ENCODE data around the gene SPARCL1. TPM values are rescaled to one million over a fixed set of nuclear protein-coding genes. Genes with fewer than 3 reads are reported as not detected.

The SPARCL1 gene
- polyA plus RNA-seq, 2 of the 4 experiments (the other 2 are of a cell fraction) = not detected

DNA sequence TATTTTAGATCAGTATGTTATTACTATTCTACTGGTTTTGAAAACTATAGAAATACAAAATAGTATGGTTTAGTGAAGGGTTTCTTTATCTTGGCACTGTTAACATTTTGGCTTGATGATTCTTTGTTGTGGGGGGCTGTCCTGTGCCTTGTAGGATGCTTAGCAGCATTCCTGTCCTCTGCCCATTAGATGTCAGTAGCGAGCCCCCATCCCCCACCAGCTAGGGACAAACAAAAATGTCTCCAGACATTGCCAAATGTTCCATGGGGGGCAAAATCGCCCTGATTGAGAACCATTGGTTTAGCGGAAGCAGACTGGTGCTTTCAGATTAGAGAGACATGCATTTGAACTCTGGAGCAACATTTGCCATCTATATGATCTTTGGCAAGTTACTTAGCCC is 23.3 kb downstream of the SPARCL1 start:
- CTCF ChIA-PET = no interaction called here
- Histone ChIP-seq H3K27ac (no peak overlapping the region), H3K4me2 (no peak overlapping the region), H3K9me3 (no peaks in the 10 kb centered on the region), H3K4me3 (no peak overlapping the region), H3K4me1 (no peaks in the 10 kb centered on the region)
- FAIRE-seq (no peak), DNase-seq (ENCODE audit: low read depth in 1 of 2, low spot score in 1 of 2) (no peak), ATAC-seq (no peak)
- POLR2A ChIA-PET = no interaction called here
- WGBS (ENCODE audit: missing lambda C conversion rate) = 39% methylated on average over 3 of the region's 3 CpGs
- TF ChIP-seq RFX5 (IDR thresholded peaks at IDR 0.05) = no peak
- no peak for TF ChIP-seq TP53 (CRISPR knock-in tag; IDR thresholded peaks at IDR 0.05)
- TF ChIP-seq, protein P1, sequence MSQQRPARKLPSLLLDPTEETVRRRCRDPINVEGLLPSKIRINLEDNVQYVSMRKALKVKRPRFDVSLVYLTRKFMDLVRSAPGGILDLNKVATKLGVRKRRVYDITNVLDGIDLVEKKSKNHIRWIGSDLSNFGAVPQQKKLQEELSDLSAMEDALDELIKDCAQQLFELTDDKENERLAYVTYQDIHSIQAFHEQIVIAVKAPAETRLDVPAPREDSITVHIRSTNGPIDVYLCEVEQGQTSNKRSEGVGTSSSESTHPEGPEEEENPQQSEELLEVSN (IDR thresholded peaks at IDR 0.05; ENCODE audit: borderline replicate concordance, low read depth) = no peak
- TF ChIP-seq CHD4 (IDR thresholded peaks at IDR 0.05; ENCODE audit: borderline replicate concordance) = no peak
- TF ChIP-seq CEBPB (IDR thresholded peaks at IDR 0.05) = no peak
- TF ChIP-seq CBX2 (IDR thresholded peaks at IDR 0.05; ENCODE audit: borderline replicate concordance, low read depth) = no peak
- no peak for TF ChIP-seq NFE2L2 (conservative IDR thresholded peaks at IDR 0.05; ENCODE audit: low read length)
- no peak for TF ChIP-seq RNF2 (IDR thresholded peaks at IDR 0.05; ENCODE audit: borderline replicate concordance, low read depth)
- TF ChIP-seq, protein P2, sequence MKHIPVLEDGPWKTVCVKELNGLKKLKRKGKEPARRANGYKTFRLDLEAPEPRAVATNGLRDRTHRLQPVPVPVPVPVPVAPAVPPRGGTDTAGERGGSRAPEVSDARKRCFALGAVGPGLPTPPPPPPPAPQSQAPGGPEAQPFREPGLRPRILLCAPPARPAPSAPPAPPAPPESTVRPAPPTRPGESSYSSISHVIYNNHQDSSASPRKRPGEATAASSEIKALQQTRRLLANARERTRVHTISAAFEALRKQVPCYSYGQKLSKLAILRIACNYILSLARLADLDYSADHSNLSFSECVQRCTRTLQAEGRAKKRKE (CRISPR knock-in tag; IDR thresholded peaks at IDR 0.05; ENCODE audit: low read depth) = no peak
- TF ChIP-seq MYC (IDR thresholded peaks at IDR 0.05; ENCODE audit: borderline replicate concordance, low read length) = no peak
- TF ChIP-seq EHMT2 (IDR thresholded peaks at IDR 0.05; ENCODE audit: low read depth) = no peak
- no peak for TF ChIP-seq JUN (IDR thresholded peaks at IDR 0.05)
- no peak for TF ChIP-seq KDM5A (IDR thresholded peaks at IDR 0.05)
- TF ChIP-seq, protein P3, sequence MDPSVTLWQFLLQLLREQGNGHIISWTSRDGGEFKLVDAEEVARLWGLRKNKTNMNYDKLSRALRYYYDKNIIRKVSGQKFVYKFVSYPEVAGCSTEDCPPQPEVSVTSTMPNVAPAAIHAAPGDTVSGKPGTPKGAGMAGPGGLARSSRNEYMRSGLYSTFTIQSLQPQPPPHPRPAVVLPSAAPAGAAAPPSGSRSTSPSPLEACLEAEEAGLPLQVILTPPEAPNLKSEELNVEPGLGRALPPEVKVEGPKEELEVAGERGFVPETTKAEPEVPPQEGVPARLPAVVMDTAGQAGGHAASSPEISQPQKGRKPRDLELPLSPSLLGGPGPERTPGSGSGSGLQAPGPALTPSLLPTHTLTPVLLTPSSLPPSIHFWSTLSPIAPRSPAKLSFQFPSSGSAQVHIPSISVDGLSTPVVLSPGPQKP (IDR thresholded peaks at IDR 0.05; ENCODE audit: low read depth, low read length) = no peak
- TF ChIP-seq, protein P4, sequence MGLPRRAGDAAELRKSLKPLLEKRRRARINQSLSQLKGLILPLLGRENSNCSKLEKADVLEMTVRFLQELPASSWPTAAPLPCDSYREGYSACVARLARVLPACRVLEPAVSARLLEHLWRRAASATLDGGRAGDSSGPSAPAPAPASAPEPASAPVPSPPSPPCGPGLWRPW (IDR thresholded peaks at IDR 0.05) = no peak

DNA sequence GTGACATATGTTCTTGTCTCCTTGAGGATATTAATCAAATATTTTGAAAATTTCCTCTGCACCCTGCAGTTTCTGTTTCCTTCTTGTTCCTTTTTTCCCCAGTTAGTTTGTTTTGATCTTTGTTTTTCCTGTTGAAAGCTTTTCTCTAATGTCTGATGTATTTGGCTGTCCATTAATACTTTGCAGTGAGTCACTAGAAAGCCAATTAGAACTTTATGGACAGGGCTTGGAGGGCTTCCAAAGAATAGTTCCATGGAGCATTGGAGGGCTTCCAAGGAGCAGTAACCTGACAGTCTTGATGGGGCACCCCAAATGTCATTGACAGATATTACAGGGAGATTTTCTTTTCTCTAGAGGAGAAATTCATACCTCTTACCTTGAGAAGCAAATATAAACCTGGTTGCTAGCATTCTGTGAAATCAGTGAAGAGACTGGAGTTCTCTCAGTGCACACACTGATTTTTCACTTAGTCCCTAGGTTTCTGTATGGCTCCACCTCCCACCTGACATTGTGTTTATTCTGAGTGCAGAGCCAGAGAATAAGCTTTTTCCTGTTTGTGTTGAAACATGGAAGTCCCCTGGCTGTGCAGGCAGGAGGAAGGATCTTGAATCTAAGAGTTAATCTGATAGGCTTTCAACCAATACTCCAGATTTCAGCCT is 26.5 kb downstream of the SPARCL1 start:
- H3K9me3 ChIP-seq = no peaks in the 10 kb centered on the region
- no peak for ATAC-seq
- ChIA-PET CTCF (no interaction called here), POLR2A (no interaction called here)
- no peak for FAIRE-seq
- TF ChIP-seq, protein P5, sequence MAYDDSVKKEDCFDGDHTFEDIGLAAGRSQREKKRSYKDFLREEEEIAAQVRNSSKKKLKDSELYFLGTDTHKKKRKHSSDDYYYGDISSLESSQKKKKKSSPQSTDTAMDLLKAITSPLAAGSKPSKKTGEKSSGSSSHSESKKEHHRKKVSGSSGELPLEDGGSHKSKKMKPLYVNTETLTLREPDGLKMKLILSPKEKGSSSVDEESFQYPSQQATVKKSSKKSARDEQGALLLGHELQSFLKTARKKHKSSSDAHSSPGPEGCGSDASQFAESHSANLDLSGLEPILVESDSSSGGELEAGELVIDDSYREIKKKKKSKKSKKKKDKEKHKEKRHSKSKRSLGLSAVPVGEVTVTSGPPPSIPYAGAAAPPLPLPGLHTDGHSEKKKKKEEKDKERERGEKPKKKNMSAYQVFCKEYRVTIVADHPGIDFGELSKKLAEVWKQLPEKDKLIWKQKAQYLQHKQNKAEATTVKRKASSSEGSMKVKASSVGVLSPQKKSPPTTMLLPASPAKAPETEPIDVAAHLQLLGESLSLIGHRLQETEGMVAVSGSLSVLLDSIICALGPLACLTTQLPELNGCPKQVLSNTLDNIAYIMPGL (CRISPR knock-in tag; IDR thresholded peaks at IDR 0.05; ENCODE audit: borderline replicate concordance) = no peak
- TF ChIP-seq HEYL (CRISPR knock-in tag; IDR thresholded peaks at IDR 0.05) = no peak
- TF ChIP-seq POLR2A (IDR thresholded peaks at IDR 0.05; ENCODE audit: low read length) = no peak
- H3K4me2 ChIP-seq = no peak overlapping the region
- H3K4me3 ChIP-seq = no peak overlapping the region
- DNase-seq (ENCODE audit: low read depth in 1 of 2, low spot score in 1 of 2) = no peak
- no peak overlapping the region for H3K27ac ChIP-seq
- no peaks in the 10 kb centered on the region for H3K4me1 ChIP-seq

DNA sequence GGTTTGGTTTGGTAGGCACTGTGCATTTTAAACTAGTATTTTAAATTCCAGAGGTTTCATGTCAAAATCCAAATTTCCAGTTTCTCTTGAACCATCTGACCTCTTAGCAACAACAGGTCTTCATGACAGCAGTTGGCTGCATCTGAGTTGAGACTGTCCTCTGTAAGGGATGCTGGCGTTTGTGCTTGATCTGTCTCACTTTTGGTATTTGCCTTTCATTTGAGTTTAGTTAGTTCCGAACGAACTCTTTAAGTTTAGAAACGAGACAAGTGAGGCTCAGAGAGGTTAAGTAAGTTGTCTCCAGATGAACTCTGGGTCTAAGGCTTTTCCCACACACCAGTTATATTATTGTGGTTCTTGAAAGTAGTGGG is 29.1 kb downstream of the SPARCL1 start:
- WGBS (ENCODE audit: missing lambda C conversion rate) = 67% methylated on average over 4 of the region's 4 CpGs
- POLR2A ChIA-PET = no interaction called here
- no peak for TF ChIP-seq MYC (IDR thresholded peaks at IDR 0.05; ENCODE audit: borderline replicate concordance, low read length)
- TF ChIP-seq BHLHE40 (IDR thresholded peaks at IDR 0.05; ENCODE audit: low read depth, low read length) = no peak
- no peak for TF ChIP-seq POLR2AphosphoS2 (conservative IDR thresholded peaks at IDR 0.05; ENCODE audit: low read length)
- TF ChIP-seq JUN (IDR thresholded peaks at IDR 0.05) = no peak
- TF ChIP-seq, protein P4 (IDR thresholded peaks at IDR 0.05) = no peak
- no peak for TF ChIP-seq TP53 (CRISPR knock-in tag; IDR thresholded peaks at IDR 0.05)
- TF ChIP-seq NFE2L2 (conservative IDR thresholded peaks at IDR 0.05; ENCODE audit: low read length) = no peak
- no peak for TF ChIP-seq CHD2 (IDR thresholded peaks at IDR 0.05; ENCODE audit: low read length, partially characterized antibody)
- TF ChIP-seq CHD4 (IDR thresholded peaks at IDR 0.05; ENCODE audit: borderline replicate concordance) = no peak
- TF ChIP-seq NPAS2 (CRISPR knock-in tag; IDR thresholded peaks at IDR 0.05; ENCODE audit: borderline replicate concordance) = no peak
- no peak for TF ChIP-seq TFCP2L1 (CRISPR knock-in tag; IDR thresholded peaks at IDR 0.05)
- TF ChIP-seq, protein P6, sequence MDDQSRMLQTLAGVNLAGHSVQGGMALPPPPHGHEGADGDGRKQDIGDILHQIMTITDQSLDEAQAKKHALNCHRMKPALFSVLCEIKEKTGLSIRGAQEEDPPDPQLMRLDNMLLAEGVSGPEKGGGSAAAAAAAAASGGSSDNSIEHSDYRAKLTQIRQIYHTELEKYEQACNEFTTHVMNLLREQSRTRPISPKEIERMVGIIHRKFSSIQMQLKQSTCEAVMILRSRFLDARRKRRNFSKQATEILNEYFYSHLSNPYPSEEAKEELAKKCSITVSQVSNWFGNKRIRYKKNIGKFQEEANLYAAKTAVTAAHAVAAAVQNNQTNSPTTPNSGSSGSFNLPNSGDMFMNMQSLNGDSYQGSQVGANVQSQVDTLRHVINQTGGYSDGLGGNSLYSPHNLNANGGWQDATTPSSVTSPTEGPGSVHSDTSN (IDR thresholded peaks at IDR 0.05) = no peak
- TF ChIP-seq RCOR1 (IDR thresholded peaks at IDR 0.05; ENCODE audit: low read depth, low read length) = no peak
- TF ChIP-seq, protein P2 (CRISPR knock-in tag; IDR thresholded peaks at IDR 0.05; ENCODE audit: low read depth) = no peak
- no peak for TF ChIP-seq MAZ (IDR thresholded peaks at IDR 0.05; ENCODE audit: borderline replicate concordance, low read depth, low read length)

More for the DNA sequence above, 29.1 kb downstream of the SPARCL1 start:
- FAIRE-seq (no peak), ATAC-seq (no peak), DNase-seq (ENCODE audit: low read depth in 1 of 2, low spot score in 1 of 2) (no peak)
- no peak overlapping the region for H3K4me3 ChIP-seq
- no peaks in the 10 kb centered on the region for H3K9me3 ChIP-seq
- CTCF ChIA-PET = no interaction called here
- no peak overlapping the region for H3K4me2 ChIP-seq
- no peaks in the 10 kb centered on the region for H3K4me1 ChIP-seq
- no peak overlapping the region for H3K27ac ChIP-seq

Data from A549 (cell line).